H1 (cell line): ENCODE measurements around the gene CUX1.

Experiments
- JUND ChIP-seq: IDR thresholded peaks from 2 replicates; pipeline ENCODE4 v1.6.1; 2011; ENCODE audit warnings: mild to moderate bottlenecking, improper control_type of control experiment, low read length
- NRF1 ChIP-seq: IDR thresholded peaks from 2 replicates; pipeline ENCODE4 v1.6.1; 2011; ENCODE audit warnings: mild to moderate bottlenecking, low read depth, low read length, improper control_type of control experiment
- POLR2A ChIP-seq, 2 experiments: IDR thresholded peaks; 1 replicate in 1 of 2; 2 replicates in 1 of 2; pipeline ENCODE4 v1.6.1; 2011; ENCODE audit warnings: low read depth in 2 of 2, low read length in 2 of 2, mild to moderate bottlenecking in 2 of 2; ENCODE audit errors: control extremely low read depth in 1 of 2
- POLR2AphosphoS5 ChIP-seq: IDR thresholded peaks from 2 replicates; pipeline ENCODE4 v1.6.1; 2011; ENCODE audit warnings: low read depth, low read length
- SAP30 ChIP-seq: fragments of 300-600 bp; sonication (generic); IDR thresholded peaks from 2 replicates; pipeline ENCODE4 v1.7.1; 2012; ENCODE audit warnings: low read length, moderate library complexity, mild to moderate bottlenecking, inconsistent platforms; ENCODE audit not compliant: insufficient read depth, insufficient replicate concordance
- SIX5 ChIP-seq: IDR thresholded peaks from 2 replicates; pipeline ENCODE4 v1.6.1; 2011; ENCODE audit warnings: mild to moderate bottlenecking, low read depth, low read length
- SRF ChIP-seq: IDR thresholded peaks from 2 replicates; pipeline ENCODE4 v1.6.1; 2011; ENCODE audit warnings: mild to moderate bottlenecking, low read depth, low read length, moderate library complexity
- TCF12 ChIP-seq: IDR thresholded peaks from 2 replicates; pipeline ENCODE4 v1.6.1; 2011; ENCODE audit warnings: low read depth, mild to moderate bottlenecking, low read length
- TF ChIP-seq, protein P1 (sequence below), 3 experiments: IDR thresholded peaks; 1 replicate in 2 of 3; 2 replicates in 1 of 3; pipeline versions ENCODE4 v1.5.1 to v1.6.1; 2011; ENCODE audit warnings: low read length in 3 of 3, mild to moderate bottlenecking in 3 of 3, inconsistent platforms in 2 of 3, low read depth in 1 of 3, moderate library complexity in 1 of 3; ENCODE audit not compliant: insufficient read depth in 1 of 3; ENCODE audit errors: control extremely low read depth in 1 of 3
- TF ChIP-seq, protein P2 (sequence below): IDR thresholded peaks from 2 replicates; pipeline ENCODE4 v1.6.1; 2012; ENCODE audit warnings: inconsistent platforms
- TF ChIP-seq, protein P3 (sequence below): IDR thresholded peaks from 2 replicates; pipeline ENCODE4 v1.6.1; 2012; ENCODE audit warnings: inconsistent platforms

DNA sequence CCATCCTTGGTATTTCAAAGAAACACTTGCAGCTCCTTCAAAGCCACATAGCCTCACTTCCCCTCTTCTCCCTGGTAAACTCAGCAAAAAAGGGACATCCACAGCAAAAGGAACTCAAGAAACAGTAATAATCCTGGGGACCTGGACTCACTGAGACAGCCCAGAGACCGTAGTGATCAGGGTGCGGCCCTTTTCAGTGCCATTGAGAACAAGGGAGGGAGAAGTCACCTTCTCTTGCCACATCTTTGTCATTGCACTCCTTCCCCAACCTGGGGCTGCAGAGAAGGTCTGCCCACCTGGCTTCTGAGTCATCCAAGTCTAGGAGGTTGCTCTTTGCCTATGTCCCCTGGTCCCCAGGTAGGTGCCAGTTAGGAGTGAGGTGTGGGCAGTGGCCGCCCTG is 375.4 kb downstream of the CUX1 start:
- TF ChIP-seq, protein P1, sequence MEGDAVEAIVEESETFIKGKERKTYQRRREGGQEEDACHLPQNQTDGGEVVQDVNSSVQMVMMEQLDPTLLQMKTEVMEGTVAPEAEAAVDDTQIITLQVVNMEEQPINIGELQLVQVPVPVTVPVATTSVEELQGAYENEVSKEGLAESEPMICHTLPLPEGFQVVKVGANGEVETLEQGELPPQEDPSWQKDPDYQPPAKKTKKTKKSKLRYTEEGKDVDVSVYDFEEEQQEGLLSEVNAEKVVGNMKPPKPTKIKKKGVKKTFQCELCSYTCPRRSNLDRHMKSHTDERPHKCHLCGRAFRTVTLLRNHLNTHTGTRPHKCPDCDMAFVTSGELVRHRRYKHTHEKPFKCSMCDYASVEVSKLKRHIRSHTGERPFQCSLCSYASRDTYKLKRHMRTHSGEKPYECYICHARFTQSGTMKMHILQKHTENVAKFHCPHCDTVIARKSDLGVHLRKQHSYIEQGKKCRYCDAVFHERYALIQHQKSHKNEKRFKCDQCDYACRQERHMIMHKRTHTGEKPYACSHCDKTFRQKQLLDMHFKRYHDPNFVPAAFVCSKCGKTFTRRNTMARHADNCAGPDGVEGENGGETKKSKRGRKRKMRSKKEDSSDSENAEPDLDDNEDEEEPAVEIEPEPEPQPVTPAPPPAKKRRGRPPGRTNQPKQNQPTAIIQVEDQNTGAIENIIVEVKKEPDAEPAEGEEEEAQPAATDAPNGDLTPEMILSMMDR (IDR thresholded peaks at IDR 0.05; ENCODE audit: control extremely low read depth in 1 of 3, insufficient read depth in 1 of 3, low read depth in 1 of 3, low read length in 3 of 3), result no peak
- TF ChIP-seq POLR2A (IDR thresholded peaks at IDR 0.05; ENCODE audit: control extremely low read depth in 1 of 2, low read depth in 2 of 2, low read length in 2 of 2) (no peak), SAP30 (no peak), SIX5 (no peak), POLR2AphosphoS5 (no peak), NRF1 (no peak), SRF (no peak), TCF12 (no peak), JUND (no peak)
- TF ChIP-seq, protein P2, sequence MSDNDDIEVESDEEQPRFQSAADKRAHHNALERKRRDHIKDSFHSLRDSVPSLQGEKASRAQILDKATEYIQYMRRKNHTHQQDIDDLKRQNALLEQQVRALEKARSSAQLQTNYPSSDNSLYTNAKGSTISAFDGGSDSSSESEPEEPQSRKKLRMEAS, result no peak
- TF ChIP-seq, protein P3, sequence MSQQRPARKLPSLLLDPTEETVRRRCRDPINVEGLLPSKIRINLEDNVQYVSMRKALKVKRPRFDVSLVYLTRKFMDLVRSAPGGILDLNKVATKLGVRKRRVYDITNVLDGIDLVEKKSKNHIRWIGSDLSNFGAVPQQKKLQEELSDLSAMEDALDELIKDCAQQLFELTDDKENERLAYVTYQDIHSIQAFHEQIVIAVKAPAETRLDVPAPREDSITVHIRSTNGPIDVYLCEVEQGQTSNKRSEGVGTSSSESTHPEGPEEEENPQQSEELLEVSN, result no peak
